GM12873 (cell line): ENCODE measurements around the gene NUCKS1.

Source experiments
- CTCF ChIP-seq: IDR thresholded peaks from 2 replicates; pipeline ENCODE4 v1.5.1; 2012; ENCODE audit warnings: low read depth, mild to moderate bottlenecking, moderate library complexity, low read length, control low read depth; ENCODE audit not compliant: insufficient read depth; ENCODE audit errors: missing control alignments

The NUCKS1 gene

GRCh38 chr1:205750138-205751035 is at the start of gene NUCKS1:
NUCKS1 (minus strand) TSS chr1:205750182; CDS start chr1:205749973, 209 bp downstream.
- no peak for TF ChIP-seq CTCF

GRCh38 chr1:205798577-205798976 is 48.6 kb upstream of the NUCKS1 start:
- TF ChIP-seq CTCF: no peak

GRCh38 chr1:205797168-205797567 is 47.2 kb upstream of the NUCKS1 start:
- TF ChIP-seq CTCF: no peak

GRCh38 chr1:205794011-205794730 is 44.2 kb upstream of the NUCKS1 start:
- no peak for TF ChIP-seq CTCF

GRCh38 chr1:205792961-205793673 is 43.1 kb upstream of the NUCKS1 start:
- TF ChIP-seq CTCF: no peak

GRCh38 chr1:205792481-205792881 is 42.5 kb upstream of the NUCKS1 start:
- TF ChIP-seq CTCF: no peak

GRCh38 chr1:205791568-205792180 is 41.7 kb upstream of the NUCKS1 start:
- TF ChIP-seq CTCF: peak; percentile 94
